Measurements from ENCODE around the gene GALNT16.

Gene GALNT16

DNA sequence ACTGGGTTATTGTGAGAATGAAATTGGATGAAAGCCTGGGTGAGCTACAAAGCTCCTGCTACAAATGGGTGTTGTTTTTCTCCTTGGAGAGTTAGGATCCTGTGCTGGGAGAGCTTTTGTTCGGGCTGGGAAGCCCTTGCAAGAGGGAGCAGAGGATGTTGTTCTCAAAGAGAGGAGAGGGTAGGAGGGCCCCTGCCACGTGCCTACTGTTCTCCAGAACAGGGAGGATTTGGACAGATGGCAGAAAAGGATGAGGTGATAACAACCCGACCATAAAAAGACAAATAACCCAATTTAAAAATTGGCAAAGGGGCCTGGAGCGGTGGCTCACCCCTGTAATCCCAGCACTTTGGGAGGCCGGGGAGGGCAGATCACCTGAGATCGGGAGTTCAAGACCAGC is 68.8 kb downstream of the GALNT16 start:
- TF ChIP-seq GABPA (IDR thresholded peaks at IDR 0.05; ENCODE audit: low read depth) (no peak), POLR2AphosphoS5 (IDR thresholded peaks at IDR 0.05; ENCODE audit: low read depth) (no peak), SPI1 (IDR thresholded peaks at IDR 0.05; ENCODE audit: borderline replicate concordance, low read depth) (no peak)
- TF ChIP-seq, protein P1, sequence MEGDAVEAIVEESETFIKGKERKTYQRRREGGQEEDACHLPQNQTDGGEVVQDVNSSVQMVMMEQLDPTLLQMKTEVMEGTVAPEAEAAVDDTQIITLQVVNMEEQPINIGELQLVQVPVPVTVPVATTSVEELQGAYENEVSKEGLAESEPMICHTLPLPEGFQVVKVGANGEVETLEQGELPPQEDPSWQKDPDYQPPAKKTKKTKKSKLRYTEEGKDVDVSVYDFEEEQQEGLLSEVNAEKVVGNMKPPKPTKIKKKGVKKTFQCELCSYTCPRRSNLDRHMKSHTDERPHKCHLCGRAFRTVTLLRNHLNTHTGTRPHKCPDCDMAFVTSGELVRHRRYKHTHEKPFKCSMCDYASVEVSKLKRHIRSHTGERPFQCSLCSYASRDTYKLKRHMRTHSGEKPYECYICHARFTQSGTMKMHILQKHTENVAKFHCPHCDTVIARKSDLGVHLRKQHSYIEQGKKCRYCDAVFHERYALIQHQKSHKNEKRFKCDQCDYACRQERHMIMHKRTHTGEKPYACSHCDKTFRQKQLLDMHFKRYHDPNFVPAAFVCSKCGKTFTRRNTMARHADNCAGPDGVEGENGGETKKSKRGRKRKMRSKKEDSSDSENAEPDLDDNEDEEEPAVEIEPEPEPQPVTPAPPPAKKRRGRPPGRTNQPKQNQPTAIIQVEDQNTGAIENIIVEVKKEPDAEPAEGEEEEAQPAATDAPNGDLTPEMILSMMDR (IDR thresholded peaks at IDR 0.05; ENCODE audit: insufficient read depth, low read length), result no peak
- TF ChIP-seq, protein P2, sequence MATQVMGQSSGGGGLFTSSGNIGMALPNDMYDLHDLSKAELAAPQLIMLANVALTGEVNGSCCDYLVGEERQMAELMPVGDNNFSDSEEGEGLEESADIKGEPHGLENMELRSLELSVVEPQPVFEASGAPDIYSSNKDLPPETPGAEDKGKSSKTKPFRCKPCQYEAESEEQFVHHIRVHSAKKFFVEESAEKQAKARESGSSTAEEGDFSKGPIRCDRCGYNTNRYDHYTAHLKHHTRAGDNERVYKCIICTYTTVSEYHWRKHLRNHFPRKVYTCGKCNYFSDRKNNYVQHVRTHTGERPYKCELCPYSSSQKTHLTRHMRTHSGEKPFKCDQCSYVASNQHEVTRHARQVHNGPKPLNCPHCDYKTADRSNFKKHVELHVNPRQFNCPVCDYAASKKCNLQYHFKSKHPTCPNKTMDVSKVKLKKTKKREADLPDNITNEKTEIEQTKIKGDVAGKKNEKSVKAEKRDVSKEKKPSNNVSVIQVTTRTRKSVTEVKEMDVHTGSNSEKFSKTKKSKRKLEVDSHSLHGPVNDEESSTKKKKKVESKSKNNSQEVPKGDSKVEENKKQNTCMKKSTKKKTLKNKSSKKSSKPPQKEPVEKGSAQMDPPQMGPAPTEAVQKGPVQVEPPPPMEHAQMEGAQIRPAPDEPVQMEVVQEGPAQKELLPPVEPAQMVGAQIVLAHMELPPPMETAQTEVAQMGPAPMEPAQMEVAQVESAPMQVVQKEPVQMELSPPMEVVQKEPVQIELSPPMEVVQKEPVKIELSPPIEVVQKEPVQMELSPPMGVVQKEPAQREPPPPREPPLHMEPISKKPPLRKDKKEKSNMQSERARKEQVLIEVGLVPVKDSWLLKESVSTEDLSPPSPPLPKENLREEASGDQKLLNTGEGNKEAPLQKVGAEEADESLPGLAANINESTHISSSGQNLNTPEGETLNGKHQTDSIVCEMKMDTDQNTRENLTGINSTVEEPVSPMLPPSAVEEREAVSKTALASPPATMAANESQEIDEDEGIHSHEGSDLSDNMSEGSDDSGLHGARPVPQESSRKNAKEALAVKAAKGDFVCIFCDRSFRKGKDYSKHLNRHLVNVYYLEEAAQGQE (IDR thresholded peaks at IDR 0.05; ENCODE audit: insufficient replicate concordance, low read depth), result no peak
- Histone ChIP-seq H3K27ac (replicated peaks) (no peak overlapping the region), H3K27me3 (ENCODE audit: insufficient read depth, poor library complexity, severe bottlenecking) (no peaks in the 10 kb centered on the region), H3K4me3 (replicated peaks; ENCODE audit: insufficient read depth, low read length) (no peak overlapping the region)
- no peak for DNase-seq (ENCODE audit: low read depth in 1 of 2, low spot score in 1 of 2)

DNA sequence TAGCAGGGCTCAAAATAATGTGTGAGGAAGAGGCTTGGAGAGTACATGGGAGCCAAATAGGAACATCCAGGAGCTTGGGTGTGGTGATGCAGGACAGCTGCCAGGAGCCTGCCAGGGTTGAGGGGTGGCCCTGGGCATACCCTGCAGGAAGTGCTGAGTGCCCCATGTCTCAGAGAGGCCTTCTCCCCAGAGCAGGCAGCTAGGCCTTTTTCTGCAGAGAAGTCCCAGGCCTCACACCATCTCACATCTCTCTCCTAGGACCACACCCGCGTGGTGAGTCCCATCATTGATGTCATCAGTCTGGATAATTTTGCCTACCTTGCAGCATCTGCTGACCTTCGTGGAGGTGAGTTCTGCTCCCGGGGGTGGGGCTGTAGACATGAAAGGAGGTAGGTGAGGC is 71.2 kb downstream of the GALNT16 start:
- Histone ChIP-seq H3K27ac (replicated peaks) (no peak overlapping the region), H3K4me3 (replicated peaks; ENCODE audit: insufficient read depth, low read length) (no peak overlapping the region), H3K27me3 (ENCODE audit: insufficient read depth, poor library complexity, severe bottlenecking) (no peaks in the 10 kb centered on the region)
- TF ChIP-seq, protein P2 (IDR thresholded peaks at IDR 0.05; ENCODE audit: insufficient replicate concordance, low read depth), result no peak
- TF ChIP-seq, protein P1 (IDR thresholded peaks at IDR 0.05; ENCODE audit: insufficient read depth, low read length), result no peak
- TF ChIP-seq SPI1 (IDR thresholded peaks at IDR 0.05; ENCODE audit: borderline replicate concordance, low read depth) (no peak), GABPA (IDR thresholded peaks at IDR 0.05; ENCODE audit: low read depth) (no peak), POLR2AphosphoS5 (IDR thresholded peaks at IDR 0.05; ENCODE audit: low read depth) (no peak)
- DNase-seq (ENCODE audit: low read depth in 1 of 2, low spot score in 1 of 2), result no peak

DNA sequence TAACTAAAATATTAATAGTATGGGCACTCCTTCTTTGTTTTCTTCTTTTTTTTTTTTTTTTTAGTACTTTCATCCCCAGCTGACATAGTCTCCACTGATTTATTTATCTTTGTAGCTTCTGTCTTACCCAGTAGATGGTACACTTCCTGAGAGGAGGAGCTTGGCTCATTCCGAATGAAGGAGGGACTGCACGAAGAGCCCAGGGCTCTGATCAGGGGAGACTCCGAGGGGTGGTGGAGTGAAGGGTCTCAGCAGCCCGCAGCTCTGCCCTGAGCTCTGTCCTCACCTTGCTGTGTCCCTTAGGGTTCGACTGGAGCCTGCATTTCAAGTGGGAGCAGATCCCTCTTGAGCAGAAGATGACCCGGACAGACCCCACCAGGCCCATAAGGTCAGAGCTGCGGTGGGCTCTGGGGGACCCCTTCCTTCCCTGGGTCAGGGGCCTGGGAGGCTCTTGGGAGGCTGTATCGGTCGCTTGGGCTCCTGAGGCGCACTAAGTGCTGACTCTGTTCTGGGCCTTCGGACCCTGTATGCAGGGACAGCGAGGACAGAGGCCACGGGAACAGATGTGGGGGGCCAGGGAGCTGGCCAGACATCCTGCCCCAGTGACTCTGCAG is 72.9 kb downstream of the GALNT16 start:
- no peak for DNase-seq (ENCODE audit: low read depth in 1 of 2, low spot score in 1 of 2)
- H3K4me3 ChIP-seq (replicated peaks; ENCODE audit: insufficient read depth, low read length), result no peak overlapping the region
- TF ChIP-seq, protein P1 (IDR thresholded peaks at IDR 0.05; ENCODE audit: insufficient read depth, low read length), result no peak
- TF ChIP-seq GABPA (IDR thresholded peaks at IDR 0.05; ENCODE audit: low read depth) (no peak), SPI1 (IDR thresholded peaks at IDR 0.05; ENCODE audit: borderline replicate concordance, low read depth) (no peak), POLR2AphosphoS5 (IDR thresholded peaks at IDR 0.05; ENCODE audit: low read depth) (no peak)
- TF ChIP-seq, protein P2 (IDR thresholded peaks at IDR 0.05; ENCODE audit: insufficient replicate concordance, low read depth), result no peak
- no peak overlapping the region for H3K27ac ChIP-seq (replicated peaks)
- no peaks in the 10 kb centered on the region for H3K27me3 ChIP-seq (ENCODE audit: insufficient read depth, poor library complexity, severe bottlenecking)
